ENCODE results near the gene C1QTNF9. TPM values are rescaled to one million over a fixed set of nuclear protein-coding genes. Genes with fewer than 3 reads are reported as not detected.

Gene C1QTNF9, protein sequence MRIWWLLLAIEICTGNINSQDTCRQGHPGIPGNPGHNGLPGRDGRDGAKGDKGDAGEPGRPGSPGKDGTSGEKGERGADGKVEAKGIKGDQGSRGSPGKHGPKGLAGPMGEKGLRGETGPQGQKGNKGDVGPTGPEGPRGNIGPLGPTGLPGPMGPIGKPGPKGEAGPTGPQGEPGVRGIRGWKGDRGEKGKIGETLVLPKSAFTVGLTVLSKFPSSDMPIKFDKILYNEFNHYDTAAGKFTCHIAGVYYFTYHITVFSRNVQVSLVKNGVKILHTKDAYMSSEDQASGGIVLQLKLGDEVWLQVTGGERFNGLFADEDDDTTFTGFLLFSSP
- total RNA-seq (2022; extraction: Qiagen RNA extraction): not detected in 5 replicates

DNA sequence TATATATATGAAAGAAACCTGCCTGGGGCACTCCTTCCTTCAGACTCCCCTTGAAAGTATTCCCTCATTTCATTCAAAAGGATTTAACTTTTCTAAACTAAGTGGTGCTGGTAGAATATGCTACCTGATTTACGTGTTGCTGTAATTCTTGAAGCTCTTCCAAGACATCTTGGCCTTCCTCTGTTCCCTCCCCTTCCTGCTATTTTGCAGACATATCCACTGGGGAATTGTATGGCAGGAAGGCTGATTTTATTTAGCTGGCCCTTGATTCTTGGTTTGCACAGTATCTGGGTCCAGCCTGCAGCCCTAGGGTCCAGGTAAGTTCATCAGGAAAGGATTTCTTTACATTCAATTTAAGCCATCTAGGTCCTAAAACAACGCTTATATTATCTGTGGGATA is at the start of gene C1QTNF9:
C1QTNF9 (plus strand) TSS at position 281 of the 400 bp plus-strand sequence. CDS start 6,424 bp downstream, outside the sequence.

Other genes with a start within 250 kb of the C1QTNF9 start
- 5.7 to 6.6 TPM (median 5.8 TPM) in 5 replicates for gene SPATA13, start 148.9 kb upstream of the C1QTNF9 start, total RNA-seq (2022; extraction: Qiagen RNA extraction)
- 32.6 to 41.9 TPM (median 38.0 TPM) in 5 replicates for gene PARP4, start 203.2 kb downstream of the C1QTNF9 start, total RNA-seq (2022; extraction: Qiagen RNA extraction)

All from A549 treated with CORT108297 at 1 μM for 4 hours (cell line).